Measurements from ENCODE around the gene LRRN2.

DNA sequence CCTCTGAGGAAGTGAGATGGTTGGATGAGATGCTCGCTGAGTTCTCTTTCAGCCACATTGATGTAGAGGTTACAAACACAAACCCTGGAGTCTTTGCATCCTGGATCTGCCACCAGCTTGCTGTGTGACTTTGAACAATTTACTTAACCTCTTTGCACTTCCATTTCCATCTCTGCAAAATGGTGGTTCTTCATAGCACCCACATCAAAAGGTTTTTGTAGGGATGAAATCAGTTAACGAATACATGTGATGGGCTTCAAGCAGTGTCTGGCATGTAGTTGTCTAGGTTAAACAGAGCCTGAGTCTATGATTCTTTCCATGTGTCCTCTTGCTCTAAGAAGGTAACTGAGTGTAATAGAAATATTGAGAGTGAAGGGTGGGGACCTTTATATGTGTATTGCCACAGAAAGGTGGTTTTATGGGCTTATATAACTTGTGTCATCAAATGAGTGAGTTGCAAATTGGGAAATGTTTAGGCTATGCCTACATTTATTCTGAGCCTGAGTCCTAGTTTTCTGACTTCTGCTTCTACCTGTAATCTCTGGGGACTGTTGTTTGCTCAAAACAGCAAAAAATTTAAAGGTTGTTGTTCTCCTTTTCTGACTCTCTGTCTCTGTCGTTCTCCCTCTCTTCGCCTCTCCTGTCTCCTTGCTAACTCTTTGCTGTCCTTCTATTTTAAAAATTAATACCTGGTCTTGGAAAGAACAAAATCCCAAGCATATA, 27.3 kb upstream of the LRRN2 start:
- TF ChIP-seq RAD21 (conservative IDR thresholded peaks at IDR 0.05) (no peak), EZH2 (IDR thresholded peaks at IDR 0.05; ENCODE audit: borderline replicate concordance, insufficient read depth, low read length, poor library complexity, severe bottlenecking) (no peak)
